Activated naive CD8-positive, alpha-beta T cell (primary cell): Measurements from ENCODE around the gene ASB13.
"Not testable (repeated sequence)": the region's sequence is repeated elsewhere in the genome, so short reads cannot be mapped to it uniquely, and the experiment has no call there.

Experiments used
- H3K27ac Mint-ChIP-seq: one replicate; pipeline ENCODE4 v1.8.0; 2021; ENCODE audit warnings: mixed read lengths
- H3K27me3 Mint-ChIP-seq: one replicate; pipeline ENCODE4 v1.8.0; 2021; ENCODE audit warnings: mixed read lengths
- H3K36me3 Mint-ChIP-seq: one replicate; pipeline ENCODE4 v1.8.0; 2021; ENCODE audit warnings: mixed read lengths
- H3K4me1 Mint-ChIP-seq: one replicate; pipeline ENCODE4 v1.8.0; 2021; ENCODE audit warnings: low read depth, mixed read lengths
- H3K4me3 Mint-ChIP-seq: one replicate; pipeline ENCODE4 v1.8.0; 2021; ENCODE audit warnings: mild to moderate bottlenecking, mixed read lengths
- H3K9me3 Mint-ChIP-seq: one replicate; pipeline ENCODE4 v1.8.0; 2021; ENCODE audit warnings: low read depth, mixed read lengths

The ASB13 gene

DNA sequence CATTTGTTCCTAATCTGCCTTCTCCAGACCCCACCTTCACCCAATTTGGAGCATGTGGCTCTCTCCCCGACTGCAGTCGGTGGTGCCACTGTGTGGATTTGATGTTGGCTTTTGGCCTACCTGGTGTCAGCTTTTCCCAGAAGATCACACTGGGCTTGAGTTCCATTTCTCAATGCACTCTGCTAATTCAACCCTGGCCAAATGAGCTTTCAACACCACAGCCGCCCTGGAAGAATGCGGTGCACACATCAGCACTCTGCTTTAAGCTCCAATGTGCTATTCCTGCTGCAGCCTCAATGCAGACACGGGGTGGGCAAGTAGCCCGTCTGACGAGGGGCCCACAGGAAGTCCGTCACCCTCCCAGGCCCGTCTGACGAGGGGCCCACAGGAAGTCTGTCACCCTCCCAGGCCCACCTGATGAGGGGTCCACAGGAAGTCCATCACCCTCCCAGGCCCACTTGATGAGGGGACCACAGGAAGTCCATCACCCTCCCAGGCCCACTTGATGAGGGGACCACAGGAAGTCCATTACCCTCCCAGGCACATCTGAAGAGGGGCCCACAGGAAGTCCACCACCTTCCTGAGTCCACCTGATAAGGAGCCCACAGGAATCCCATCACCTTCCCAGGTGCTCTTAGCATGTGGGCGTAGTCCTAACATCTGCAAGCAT is 64.4 kb downstream of the ASB13 start:
- Mint-ChIP-seq H3K4me3 (no peak overlapping the region), H3K27ac (no peak overlapping the region), H3K36me3 (no peaks in the 10 kb centered on the region), H3K9me3 (no peaks in the 10 kb centered on the region), H3K27me3 (no peaks in the 10 kb centered on the region), H3K4me1 (no peaks in the 10 kb centered on the region)

DNA sequence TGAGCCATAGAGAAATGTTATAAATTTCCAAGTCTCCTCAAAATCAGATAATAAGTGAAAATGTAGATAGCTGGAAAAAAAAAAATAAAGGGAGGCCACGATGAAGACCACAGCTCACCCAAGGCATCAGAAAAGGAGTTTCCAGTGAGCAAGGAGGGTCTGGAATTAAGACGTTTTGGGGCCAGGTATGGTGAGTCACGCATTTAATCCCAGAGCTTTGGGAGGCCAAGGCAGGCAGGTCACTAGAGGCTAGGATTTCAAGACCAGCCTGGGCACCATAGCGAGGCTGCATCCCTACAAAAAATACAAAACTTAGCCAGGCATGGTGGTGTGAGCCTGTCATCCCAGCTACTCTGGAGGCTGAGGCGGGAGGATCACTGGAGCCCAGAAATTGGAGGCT is 65.5 kb downstream of the ASB13 start:
- Mint-ChIP-seq H3K27ac (no peak overlapping the region), H3K4me1 (no peaks in the 10 kb centered on the region), H3K36me3 (no peaks in the 10 kb centered on the region), H3K4me3 (no peak overlapping the region), H3K9me3 (no peaks in the 10 kb centered on the region), H3K27me3 (no peaks in the 10 kb centered on the region)

DNA sequence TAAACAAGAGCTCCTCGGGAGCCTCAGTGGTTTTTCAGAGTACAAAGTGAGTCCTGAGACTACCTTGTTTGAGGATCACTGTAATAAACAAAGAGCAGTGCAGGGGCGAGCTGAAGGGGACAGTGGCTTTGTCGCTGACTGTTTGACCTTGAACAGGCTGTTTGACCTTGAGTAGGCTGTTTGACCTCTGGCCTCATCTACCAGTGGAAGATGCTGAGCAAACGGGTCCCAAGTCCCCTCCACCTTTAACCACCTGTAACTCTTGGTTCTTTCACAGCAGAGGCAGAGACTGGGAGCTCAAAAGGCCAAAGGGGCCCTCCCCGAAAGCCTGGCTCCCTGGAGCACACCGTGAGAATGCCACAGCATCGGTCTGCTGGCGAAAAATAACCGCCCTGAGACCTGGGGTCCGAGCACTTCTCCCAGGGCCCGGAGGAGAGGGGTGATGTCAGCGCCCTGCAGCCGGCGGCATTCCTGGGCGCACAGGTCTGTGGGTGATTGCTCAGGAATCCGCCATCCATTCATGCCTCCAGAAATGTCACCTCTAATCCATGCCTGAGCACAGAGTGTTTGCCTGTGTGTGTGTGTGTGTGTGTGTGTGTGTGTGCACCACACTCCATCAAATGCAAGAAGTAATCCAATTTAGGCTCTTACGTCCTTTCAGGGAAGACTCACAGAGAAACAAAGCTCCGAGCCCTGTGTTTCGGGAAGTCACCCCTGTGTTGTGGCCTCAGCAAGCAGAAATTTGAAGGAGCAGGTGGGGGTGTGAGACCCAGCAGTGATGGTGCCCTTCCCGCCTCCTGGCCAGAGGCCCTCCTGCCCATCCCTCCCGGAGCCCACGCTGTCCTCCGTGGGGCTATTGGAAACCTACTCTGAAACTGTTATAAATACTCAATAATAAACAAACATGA is 66.5 kb downstream of the ASB13 start:
- Mint-ChIP-seq H3K36me3 (no peaks in the 10 kb centered on the region), H3K9me3 (no peaks in the 10 kb centered on the region), H3K4me1 (peaks cover 3% of the 10 kb centered on the region), H3K4me3 (no peak overlapping the region), H3K27ac (no peak overlapping the region), H3K27me3 (peaks cover 3% of the 10 kb centered on the region)

DNA sequence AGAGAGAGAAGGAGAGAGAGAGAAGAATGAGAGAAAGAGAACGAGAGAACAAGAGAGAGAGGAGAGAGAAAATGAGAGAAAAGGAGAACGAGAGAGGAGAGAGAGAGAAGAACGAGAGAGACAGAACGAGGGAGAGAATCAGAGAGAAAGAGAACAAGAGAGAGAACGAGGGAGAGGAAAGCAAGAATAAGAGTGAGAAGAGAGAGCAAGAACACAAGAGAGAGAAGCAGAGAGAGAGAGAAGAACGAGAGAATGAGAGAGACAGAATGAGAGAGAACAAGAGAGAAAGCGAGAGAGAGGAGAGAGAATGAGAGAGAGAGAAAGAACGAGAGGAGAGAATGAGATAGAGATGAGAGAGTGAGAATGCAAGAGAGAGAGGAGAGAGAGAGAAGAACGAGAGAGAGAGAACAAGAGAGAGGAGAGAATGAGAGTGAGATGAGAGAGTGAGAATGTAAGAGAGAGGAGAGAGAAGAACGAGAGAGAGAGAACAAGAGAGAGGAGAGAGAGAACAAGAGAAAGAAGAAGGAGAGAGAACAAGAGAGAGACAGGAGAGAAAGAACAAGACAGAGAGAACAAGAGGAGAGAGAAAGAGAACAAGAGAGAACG is 68.2 kb downstream of the ASB13 start:
- Mint-ChIP-seq H3K4me1 (peaks cover 11% of the 10 kb centered on the region), H3K4me3 (no peak overlapping the region), H3K9me3 (no peaks in the 10 kb centered on the region), H3K36me3 (no peaks in the 10 kb centered on the region), H3K27me3 (peaks cover 4% of the 10 kb centered on the region), H3K27ac (no peak overlapping the region)

DNA sequence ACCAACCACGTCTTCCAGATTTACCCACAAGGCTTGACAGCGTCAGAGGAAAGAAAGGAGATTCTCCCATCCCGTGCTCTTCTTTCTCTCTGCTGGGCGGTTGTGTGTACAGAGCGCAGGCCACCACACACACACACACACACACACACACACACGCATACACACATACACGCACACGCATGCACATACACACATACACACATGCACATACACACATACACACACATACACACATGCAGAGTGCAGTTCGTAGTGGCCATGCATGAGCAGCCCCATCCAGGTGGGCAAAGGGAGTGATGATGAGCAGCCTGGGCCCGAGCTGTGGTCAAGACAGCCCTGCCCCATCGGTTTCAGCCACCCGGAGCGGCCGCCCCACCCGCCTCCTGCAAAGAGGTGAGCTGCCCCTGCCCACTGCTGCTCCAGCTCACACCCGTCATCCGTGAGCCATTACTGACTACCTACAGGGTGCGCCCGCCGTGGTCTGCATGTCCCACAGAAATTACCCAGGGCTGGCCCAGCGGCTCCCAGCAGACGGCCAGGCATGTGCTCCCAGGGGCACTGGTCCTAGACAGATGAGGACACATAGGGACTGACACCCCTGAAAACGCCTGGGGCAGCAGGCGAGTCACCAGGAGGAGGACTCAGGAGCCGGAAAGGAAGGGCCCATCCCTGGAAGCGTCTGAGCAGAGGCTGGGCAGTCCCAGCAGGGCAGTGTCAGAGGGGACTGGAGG is 69.6 kb downstream of the ASB13 start:
- Mint-ChIP-seq H3K36me3 (no peaks in the 10 kb centered on the region), H3K27me3 (peaks cover 4% of the 10 kb centered on the region), H3K27ac (no peak overlapping the region), H3K9me3 (no peaks in the 10 kb centered on the region), H3K4me3 (no peak overlapping the region), H3K4me1 (peaks cover 11% of the 10 kb centered on the region)

DNA sequence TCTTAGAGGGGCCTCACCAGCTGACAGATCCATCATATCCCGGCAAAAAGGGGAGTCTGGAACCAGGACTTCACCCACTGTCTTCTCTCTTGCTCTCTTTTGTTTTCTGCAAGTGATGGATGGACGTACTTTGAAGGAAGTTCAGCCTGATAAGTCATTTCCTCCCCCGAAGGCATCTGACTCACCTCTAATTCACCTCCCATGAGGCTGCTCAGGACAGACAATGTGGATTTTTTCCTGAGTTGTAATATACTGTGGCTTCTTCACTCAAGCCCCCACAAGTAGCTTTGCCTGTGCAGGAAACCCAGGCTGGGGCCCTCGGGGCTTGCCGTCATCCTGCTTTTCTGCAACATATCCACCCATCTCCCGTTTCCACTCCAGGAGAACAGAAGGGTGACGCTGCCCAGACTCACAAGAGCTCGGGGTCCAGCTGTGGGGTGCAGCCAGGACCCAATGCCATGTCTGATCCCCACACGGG is 70.4 kb downstream of the ASB13 start:
- Mint-ChIP-seq H3K9me3 (no peaks in the 10 kb centered on the region), H3K36me3 (no peaks in the 10 kb centered on the region), H3K4me3 (no peak overlapping the region), H3K27me3 (peaks cover 4% of the 10 kb centered on the region), H3K27ac (no peak overlapping the region), H3K4me1 (peaks cover 11% of the 10 kb centered on the region)

DNA sequence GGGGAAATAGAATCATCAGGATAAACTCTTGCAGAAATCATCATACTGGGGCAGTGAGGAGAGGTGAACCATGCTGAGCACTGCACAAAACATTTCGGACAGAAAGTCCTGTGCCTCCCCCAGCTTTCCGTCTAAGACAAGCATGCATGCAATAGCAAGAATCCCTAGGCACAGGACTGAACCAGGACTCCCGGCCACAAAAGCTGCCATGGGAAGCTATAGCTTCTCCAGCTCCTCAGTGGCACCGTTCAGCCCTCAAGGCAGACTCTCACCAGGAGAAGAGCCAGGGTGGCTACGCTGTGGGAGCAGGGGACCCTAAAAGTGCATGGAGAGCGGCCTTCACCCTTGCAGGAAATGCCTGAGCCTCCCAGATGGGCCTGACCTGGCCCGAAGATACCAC is 70.8 kb downstream of the ASB13 start:
- H3K27me3 Mint-ChIP-seq: peaks cover 4% of the 10 kb centered on the region
- H3K36me3 Mint-ChIP-seq: no peaks in the 10 kb centered on the region
- H3K9me3 Mint-ChIP-seq: no peaks in the 10 kb centered on the region
- H3K4me1 Mint-ChIP-seq: peaks cover 11% of the 10 kb centered on the region
- no peak overlapping the region for H3K4me3 Mint-ChIP-seq
- H3K27ac Mint-ChIP-seq: no peak overlapping the region

DNA sequence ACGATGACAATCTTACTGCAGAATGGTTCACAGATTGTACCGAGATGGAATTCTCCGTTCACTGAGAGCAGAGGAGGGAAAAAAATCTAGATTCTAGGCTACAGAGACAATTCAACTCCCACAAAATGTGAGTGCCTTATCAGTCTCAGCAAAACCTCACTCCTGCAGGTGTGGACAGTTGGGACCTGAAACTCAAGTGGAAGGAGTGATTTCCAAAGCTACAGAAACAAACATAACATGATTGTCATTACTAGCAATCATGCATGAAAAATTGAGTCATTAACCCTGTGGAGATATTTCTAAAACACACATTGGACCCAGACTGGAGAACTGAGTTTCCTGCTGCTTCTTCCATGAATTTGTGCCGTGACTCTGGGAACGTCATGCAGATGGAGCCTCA is 71.3 kb downstream of the ASB13 start:
- Mint-ChIP-seq H3K9me3 (no peaks in the 10 kb centered on the region), H3K4me3 (no peak overlapping the region), H3K4me1 (peaks cover 11% of the 10 kb centered on the region), H3K27ac (no peak overlapping the region), H3K27me3 (peaks cover 4% of the 10 kb centered on the region), H3K36me3 (no peaks in the 10 kb centered on the region)

DNA sequence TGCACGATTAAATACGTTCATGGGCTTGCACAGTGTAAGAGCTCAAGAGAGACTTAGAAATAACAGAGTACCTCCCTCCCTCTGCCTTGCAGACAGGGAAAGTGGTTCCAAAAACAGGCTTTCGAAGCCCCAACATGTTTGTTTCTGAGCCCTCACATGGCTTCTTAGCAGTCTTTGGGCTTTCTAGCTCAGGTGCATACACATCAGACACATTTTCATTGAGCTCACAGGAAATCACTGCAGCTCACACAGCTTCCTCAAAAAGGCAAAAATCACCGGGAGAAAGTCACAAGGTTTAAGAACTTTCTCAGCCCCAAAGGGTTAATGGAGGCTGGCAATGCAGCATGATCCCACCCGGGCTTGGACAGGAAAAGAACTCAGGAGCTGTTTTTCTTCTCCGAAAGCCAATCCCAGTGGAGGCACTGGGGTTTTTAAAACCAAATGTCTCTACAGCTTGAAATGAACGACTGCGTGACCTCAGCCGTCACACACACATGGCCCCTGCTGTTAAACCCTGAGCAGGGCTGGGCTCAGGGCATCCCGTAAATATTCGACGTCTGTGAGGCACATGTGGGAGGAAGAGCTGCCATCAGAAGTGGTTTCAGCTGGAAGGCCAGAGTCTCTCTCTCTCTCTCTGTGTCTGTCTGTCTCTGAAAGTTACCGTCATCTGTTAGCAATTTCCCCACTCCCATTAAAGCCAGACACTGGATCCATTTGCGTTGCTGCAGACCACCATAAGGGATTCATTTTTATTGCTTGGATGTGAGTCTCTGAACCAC is 71.9 kb downstream of the ASB13 start:
- Mint-ChIP-seq H3K9me3 (no peaks in the 10 kb centered on the region), H3K36me3 (no peaks in the 10 kb centered on the region), H3K27ac (no peak overlapping the region), H3K27me3 (peaks cover 4% of the 10 kb centered on the region), H3K4me3 (no peak overlapping the region), H3K4me1 (peaks cover 11% of the 10 kb centered on the region)

DNA sequence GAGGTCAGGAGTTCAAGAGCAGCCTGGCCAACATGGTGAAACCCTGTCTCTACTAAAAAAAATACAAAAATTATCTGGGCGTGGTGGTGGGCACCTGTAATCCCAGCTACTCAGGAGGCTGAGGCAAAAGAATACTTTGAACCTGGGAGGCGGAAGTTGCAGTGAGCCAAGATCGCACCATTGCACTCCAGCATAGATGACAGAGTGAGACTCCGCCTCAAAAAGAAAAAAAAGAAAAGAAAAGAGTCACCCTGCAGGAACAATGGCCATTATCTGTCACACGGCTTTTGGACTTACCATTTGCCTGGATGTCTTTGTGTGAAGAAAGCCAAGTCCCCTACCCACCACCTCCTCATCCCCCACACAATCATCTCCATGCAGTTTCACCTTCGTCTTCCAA is 73.0 kb downstream of the ASB13 start:
- H3K36me3 Mint-ChIP-seq: not testable (repeated sequence)

DNA sequence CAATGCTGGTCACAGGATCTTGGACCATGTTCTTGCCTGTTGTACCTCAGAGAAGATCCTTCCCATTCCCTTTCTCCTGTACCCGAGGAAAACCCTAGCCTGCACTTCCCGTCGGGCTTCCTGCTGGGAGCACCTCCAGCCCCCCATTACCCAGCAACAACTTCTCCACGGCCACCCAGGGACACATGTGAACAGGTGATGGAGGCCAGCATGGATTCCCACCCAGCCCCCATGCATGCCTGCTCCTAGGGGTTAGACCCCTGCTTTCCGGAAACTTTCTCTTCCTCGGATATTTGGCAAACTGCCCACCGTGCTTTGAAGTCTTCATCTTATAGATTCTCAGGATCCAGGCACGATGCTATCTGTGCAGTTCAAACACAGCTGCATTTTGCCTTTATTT is 74.3 kb downstream of the ASB13 start:
- Mint-ChIP-seq H3K27me3 (peaks cover 4% of the 10 kb centered on the region), H3K27ac (no peak overlapping the region), H3K9me3 (no peaks in the 10 kb centered on the region), H3K4me3 (no peak overlapping the region), H3K4me1 (peaks cover 11% of the 10 kb centered on the region), H3K36me3 (no peaks in the 10 kb centered on the region)

More for the DNA sequence above, 73.0 kb downstream of the ASB13 start:
- not testable (repeated sequence) for H3K27ac Mint-ChIP-seq, H3K27me3 Mint-ChIP-seq, H3K4me3 Mint-ChIP-seq, H3K9me3 Mint-ChIP-seq
- H3K4me1 Mint-ChIP-seq: peaks cover 11% of the 10 kb centered on the region

DNA sequence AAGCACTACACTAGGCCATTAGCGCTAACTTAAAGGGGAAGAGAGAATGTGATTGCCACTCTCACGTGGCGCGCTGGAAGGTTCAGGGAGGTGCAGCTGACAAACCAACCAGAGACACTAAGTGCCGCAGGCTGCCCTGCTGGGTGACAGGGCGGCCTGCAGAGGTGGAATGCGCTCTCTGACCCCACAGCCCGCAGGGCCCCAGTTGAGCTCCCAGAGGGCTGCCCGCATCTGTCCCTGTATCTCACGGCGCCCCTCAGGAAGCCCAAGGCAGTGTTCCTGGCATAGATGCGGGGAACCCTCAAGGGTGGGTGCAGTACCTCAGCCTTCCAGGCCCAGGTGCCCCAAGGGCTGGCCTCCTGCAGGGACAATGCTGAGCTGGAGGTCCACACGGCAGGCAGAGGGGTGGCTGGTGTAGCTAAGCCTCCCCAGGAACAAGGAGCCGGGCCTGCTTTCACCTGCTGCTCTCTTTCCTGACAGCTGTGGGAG is 75.0 kb downstream of the ASB13 start:
- Mint-ChIP-seq H3K36me3 (no peaks in the 10 kb centered on the region), H3K27ac (no peak overlapping the region), H3K9me3 (no peaks in the 10 kb centered on the region), H3K27me3 (peaks cover 4% of the 10 kb centered on the region), H3K4me1 (peaks cover 11% of the 10 kb centered on the region), H3K4me3 (no peak overlapping the region)

DNA sequence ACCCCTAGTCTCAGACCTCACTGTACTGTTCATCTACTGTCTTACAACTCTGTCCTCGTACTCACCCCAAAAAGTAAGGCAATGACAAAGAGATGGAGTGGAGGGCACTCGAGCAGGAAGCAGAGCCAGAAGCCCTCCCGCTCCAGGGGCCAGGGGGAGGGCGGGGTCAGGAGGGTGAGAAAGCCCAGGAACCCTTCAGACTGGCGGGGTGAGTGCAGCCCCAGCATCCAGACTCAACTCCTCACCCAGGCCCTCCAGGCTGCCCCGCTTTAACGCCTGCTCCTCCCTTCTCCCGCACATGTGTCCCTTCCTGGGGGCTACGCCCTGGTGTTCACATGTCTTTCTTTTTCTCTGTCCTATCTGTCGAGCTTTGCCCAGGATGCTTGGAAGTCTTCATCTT is 75.6 kb downstream of the ASB13 start:
- Mint-ChIP-seq H3K27me3 (peaks cover 4% of the 10 kb centered on the region), H3K4me1 (peaks cover 11% of the 10 kb centered on the region), H3K27ac (no peak overlapping the region), H3K9me3 (no peaks in the 10 kb centered on the region), H3K36me3 (no peaks in the 10 kb centered on the region), H3K4me3 (no peak overlapping the region)
